Measurements from ENCODE around the gene CD69.

DNA sequence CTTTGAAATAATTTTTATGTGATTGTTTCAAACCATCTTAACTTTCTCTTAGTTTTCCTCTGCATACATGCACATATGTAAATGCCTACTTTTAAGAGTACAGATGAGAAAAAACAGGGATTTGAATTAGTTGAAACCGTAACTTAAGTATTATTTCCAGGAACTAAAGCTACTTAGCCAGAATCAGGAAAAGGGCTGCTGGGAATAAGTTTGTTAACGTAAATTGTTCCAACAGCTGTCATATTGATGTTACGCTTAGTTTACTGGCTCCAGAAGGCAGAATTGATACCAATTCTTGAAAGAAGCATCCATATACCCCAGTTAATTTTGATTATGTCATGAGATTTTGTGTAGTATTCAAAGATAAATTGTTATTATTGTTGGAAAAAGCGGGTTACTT lies 48.6 kb upstream of the CD69 start:
- TF ChIP-seq CTCF (IDR thresholded peaks at IDR 0.05): no peak
- no peak for TF ChIP-seq POLR2A (IDR thresholded peaks at IDR 0.05)

All from thyroid gland (tissue), 4 donors.